ENCODE results near the gene ARID3C. TPM values are rescaled to one million over a fixed set of nuclear protein-coding genes. Genes with fewer than 3 reads are reported as not detected.
A peak's percentile ranks its signal among the peaks of the same experiment; 100 is the strongest.

Gene ARID3C
- total and polyA plus RNA-seq, 2 of the 8 experiments (the other 6 are each of a cell fraction or from before 2014, with no cell fraction given): 0.08 TPM; not detected in 1

GRCh38 chr9:34591248-34591916 lies 37.5 kb downstream of the ARID3C start:
- DNase-seq (ENCODE audit: low read depth in 1 of 2, low spot score in 2 of 2): peak in 1 of 2 experiments; percentile 98
- Histone ChIP-seq H2BK20ac (ENCODE audit: low read length) (no peak overlapping the region), H2BK120ac (replicated peaks; ENCODE audit: low read depth, low read length) (no peak overlapping the region), H3K27me3 (replicated peaks in 1 of 4; ENCODE audit: control insufficient read depth in 3 of 4, extremely low read depth in 1 of 4, insufficient read depth in 3 of 4, low read length in 3 of 4) (peaks cover 67 to 80% (median 75%) of the 10 kb centered on the region in 4 experiments), H3K56ac (replicated peaks; ENCODE audit: insufficient read length, low read depth, low read length) (no peak overlapping the region), H2BK12ac (ENCODE audit: low read depth, low read length) (0 out of 2 replicates have a peak overlapping the region, but pooled peaks have one; percentile 60), H3K79me1 (ENCODE audit: low read depth, low read length) (no peaks in the 10 kb centered on the region), H3K4ac (replicated peaks; ENCODE audit: insufficient read length, low read depth, low read length) (no peak overlapping the region), H4K5ac (ENCODE audit: insufficient read length, low read depth, low read length) (no peak overlapping the region), H2AFZ (ENCODE audit: low read length) (no peak overlapping the region), H3K36me3 (ENCODE audit: control insufficient read depth in 2 of 4, insufficient read depth in 4 of 4, low read length in 3 of 4) (peaks cover 0 to 9% (median 0%) of the 10 kb centered on the region in 4 experiments; a peak in 1 of 8 replicates), H3K9me3 (ENCODE audit: insufficient read depth in 2 of 2, low read depth in 1 of 2, low read length in 1 of 2) (peaks cover 0 to 4% of the 10 kb centered on the region in 2 experiments; a peak in 1 of 4 replicates), H3K27ac (ENCODE audit: low read depth, low read length) (no peak overlapping the region), H3K79me2 (ENCODE audit: control insufficient read depth in 1 of 2, insufficient read depth in 2 of 2, low read length in 2 of 2) (no peaks in the 10 kb centered on the region), H3K23ac (ENCODE audit: insufficient read length) (no peak overlapping the region), H4K8ac (ENCODE audit: extremely low read depth, insufficient read depth, low read length) (peak overlapping the region; percentile 28; the same call in 1 of the 2 replicates), H3K4me2 (ENCODE audit: insufficient read depth in 1 of 2, low read depth in 2 of 2, low read length in 2 of 2) (peak overlapping the region; percentile 76 to 85), H2BK15ac (ENCODE audit: low read length) (no peak overlapping the region), H3K18ac (ENCODE audit: extremely low read depth, low read length) (no peak overlapping the region), H3K4me3 (ENCODE audit: extremely low read depth in 1 of 4, insufficient read depth in 2 of 4, low read depth in 3 of 4, low read length in 4 of 4) (peak overlapping the region in 2 of 4 experiments; percentile 51 to 74; a peak in 4 of 8 replicates), H3K4me1 (replicated peaks in 1 of 4; ENCODE audit: control insufficient read depth in 3 of 4, insufficient read depth in 4 of 4, low read length in 3 of 4) (peaks cover 4 to 30% (median 16%) of the 10 kb centered on the region in 4 experiments), H2BK5ac (ENCODE audit: low read depth, low read length) (no peak overlapping the region), H4K20me1 (replicated peaks in 1 of 2; ENCODE audit: control insufficient read depth in 1 of 2, insufficient read depth in 2 of 2, low read length in 2 of 2) (peaks cover 11 to 12% of the 10 kb centered on the region in 2 experiments), H2AK5ac (ENCODE audit: low read depth, low read length) (no peak overlapping the region), H3K14ac (ENCODE audit: insufficient read length) (no peak overlapping the region), H4K91ac (replicated peaks; ENCODE audit: insufficient read length, low read length) (no peak overlapping the region), H3K23me2 (ENCODE audit: low read depth, low read length) (peaks cover 15% of the 10 kb centered on the region), H3K9ac (replicated peaks in 1 of 4; ENCODE audit: extremely low read depth in 1 of 4, low read depth in 3 of 4, low read length in 3 of 4) (no peak overlapping the region)
- ChIA-PET CTCF (ENCODE audit: partially characterized antibody) (interaction anchor here (0.7 to 11.5 kb wide), 52 partner anchors 9 to 300 kb away, joined by 3 to 214 read pairs (median 6); partner anchors contain the start of genes ARID3C, RPP25L and SIGMAR1), POLR2A (ENCODE audit: partially characterized antibody) (interaction anchor here (0.7 to 2.7 kb wide), 12 partner anchors 13 to 465 kb away, joined by 3 to 36 read pairs (median 4); partner anchors contain the start of gene DCAF12)
- WGBS, 2 experiments (ENCODE audit: extremely low coverage in 1 of 2, insufficient coverage in 1 of 2, insufficient read length in 1 of 2, insufficient replicate concordance in 2 of 2, low coverage in 1 of 2, low lambda C conversion rate in 2 of 2, missing lambda C conversion rate in 1 of 2): 4% methylated on average over 48 of the region's 60 CpGs; no CpG with 5 or more reads in 1 of the 2 experiments
- FAIRE-seq: no peak
- TF ChIP-seq HDAC6 (IDR thresholded peaks at IDR 0.05; ENCODE audit: low read depth, low read length) (no peak), CTCF (IDR thresholded peaks at IDR 0.05; ENCODE audit: control extremely low read depth in 1 of 3, insufficient read depth in 1 of 3, low read depth in 1 of 3, low read length in 3 of 3) (peak; percentile 92 to 98 (median 96)), TAF1 (IDR thresholded peaks at IDR 0.05; ENCODE audit: low read depth, low read length) (no peak), SUZ12 (IDR thresholded peaks at IDR 0.05; ENCODE audit: low read length) (peak; percentile 33), CHD1 (IDR thresholded peaks at IDR 0.05; ENCODE audit: low read depth, low read length) (no peak), CREB1 (IDR thresholded peaks at IDR 0.05) (no peak), TEAD4 (IDR thresholded peaks at IDR 0.05; ENCODE audit: low read depth, low read length) (0 out of 2 replicates have a peak, but pooled peaks have one; percentile 32)
- TF ChIP-seq, protein P1, sequence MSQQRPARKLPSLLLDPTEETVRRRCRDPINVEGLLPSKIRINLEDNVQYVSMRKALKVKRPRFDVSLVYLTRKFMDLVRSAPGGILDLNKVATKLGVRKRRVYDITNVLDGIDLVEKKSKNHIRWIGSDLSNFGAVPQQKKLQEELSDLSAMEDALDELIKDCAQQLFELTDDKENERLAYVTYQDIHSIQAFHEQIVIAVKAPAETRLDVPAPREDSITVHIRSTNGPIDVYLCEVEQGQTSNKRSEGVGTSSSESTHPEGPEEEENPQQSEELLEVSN (IDR thresholded peaks at IDR 0.05): 0 out of 2 replicates have a peak, but pooled peaks have one; percentile 24
